HFF-Myc (cell line): ENCODE measurements around the gene CUTC.

Source experiments
- DNase-seq: peaks from one replicate; pipeline ENCODE4 v3.0.0-alpha.2; 2011; ENCODE audit warnings: low read depth; ENCODE audit errors: extremely low read depth
- H3K4me3 ChIP-seq: replicated peaks from 2 replicates; pipeline ENCODE4 v1.5.1; 2011; ENCODE audit warnings: low read depth, mild to moderate bottlenecking, control low read depth, low read length
- CTCF ChIP-seq: IDR thresholded peaks from 2 replicates; pipeline ENCODE4 v1.5.1; 2012; ENCODE audit warnings: mild to moderate bottlenecking, low read depth, low read length, control low read depth; ENCODE audit errors: missing control alignments

The CUTC gene

GRCh38 chr10:99781734-99782429 is 49.8 kb downstream of the CUTC start:
- no peak for TF ChIP-seq CTCF
- DNase-seq, result no peak
- no peak overlapping the region for H3K4me3 ChIP-seq

- no peak for DNase-seq
- no peak within 1 kb of the TSS for H3K4me3 ChIP-seq
- no peak for TF ChIP-seq CTCF
These were observed 50.6 kb downstream of the CUTC start, which contains the start of gene ABCC2 for GRCh38 chr10:99782447-99783286. ABCC2 (plus strand) TSS chr10:99782640; CDS start chr10:99782845, 205 bp downstream.

- no peak overlapping the region for H3K4me3 ChIP-seq
- DNase-seq, result no peak
- no peak for TF ChIP-seq CTCF
These were observed 52.1 kb downstream of the CUTC start for GRCh38 chr10:99784016-99784726.

GRCh38 chr10:99784727-99785441 is 52.9 kb downstream of the CUTC start:
- no peak for TF ChIP-seq CTCF
- no peak for DNase-seq
- no peak overlapping the region for H3K4me3 ChIP-seq

- TF ChIP-seq CTCF, result no peak
- H3K4me3 ChIP-seq, result no peak overlapping the region
- DNase-seq, result no peak
These were observed 53.6 kb downstream of the CUTC start for GRCh38 chr10:99785646-99786045.

- H3K4me3 ChIP-seq, result no peak overlapping the region
- DNase-seq, result no peak
- TF ChIP-seq CTCF, result no peak
These were observed 55.3 kb downstream of the CUTC start for GRCh38 chr10:99787311-99787710.
